ENCODE results near the gene ZNF783. TPM values are rescaled to one million over a fixed set of nuclear protein-coding genes. Genes with fewer than 3 reads are reported as not detected.
"Not testable (repeated sequence)": the region's sequence is repeated elsewhere in the genome, so short reads cannot be mapped to it uniquely, and the experiment has no call there.

Gene ZNF783
- polyA plus RNA-seq (ENCODE audit: insufficient read length in 10 of 10), result 10 to 100 TPM in 8 of 10 donors, 1 to 10 TPM in 2; 7.9 to 16.0 (median 11.5) TPM
- long read RNA-seq, donor 1, full-length matches to known transcripts, result 1 of 1 reads
- long read RNA-seq, donor 1, partial matches to known transcripts, result 0 of 1 reads
- long read RNA-seq, donor 1, other reads (novel, unspliced or antisense), result 0 of 1 reads
- long read RNA-seq, donor 2, result 0 reads
- long read RNA-seq, donor 3, result 0 reads
- long read RNA-seq, donor 4, full-length matches to known transcripts, result 1 of 1 reads
- long read RNA-seq, donor 4, partial matches to known transcripts, result 0 of 1 reads
- long read RNA-seq, donor 4, other reads (novel, unspliced or antisense), result 0 of 1 reads
- long read RNA-seq, donor 5, result 0 reads
- long read RNA-seq, donor 6, result 0 reads
- long read RNA-seq, donor 7, result 0 reads
- long read RNA-seq, donor 8, result 0 reads
- long read RNA-seq, donor 9, full-length matches to known transcripts, result 1 of 1 reads
- long read RNA-seq, donor 9, partial matches to known transcripts, result 0 of 1 reads
- long read RNA-seq, donor 9, other reads (novel, unspliced or antisense), result 0 of 1 reads

- peak; percentile 86 to 96 (median 94) for DNase-seq
Measured at GRCh38 chr7:149261829-149262617, at the start of gene ZNF783. Gene ZNF783 (plus strand): TSS chr7:149262196. CDS start chr7:149262334, 138 bp downstream.

- no peak for DNase-seq
Measured at GRCh38 chr7:149214020-149214720, 47.8 kb upstream of the ZNF783 start.

- no peak for DNase-seq
Measured at GRCh38 chr7:149216402-149216801, 45.6 kb upstream of the ZNF783 start.

GRCh38 chr7:149217570-149217969 lies 44.4 kb upstream of the ZNF783 start:
- no peak for DNase-seq

GRCh38 chr7:149218469-149219420 lies 43.3 kb upstream of the ZNF783 start:
- no peak for DNase-seq

- no peak for DNase-seq
Measured at GRCh38 chr7:149220534-149220933, 41.5 kb upstream of the ZNF783 start.

GRCh38 chr7:149223176-149223575 lies 38.8 kb upstream of the ZNF783 start:
- no peak for DNase-seq

GRCh38 chr7:149223761-149224160 lies 38.2 kb upstream of the ZNF783 start:
- no peak for DNase-seq

- no peak for DNase-seq
Measured at GRCh38 chr7:149224352-149224751, 37.6 kb upstream of the ZNF783 start.

- DNase-seq, result no peak
Measured at GRCh38 chr7:149225106-149225505, 36.9 kb upstream of the ZNF783 start.

GRCh38 chr7:149225656-149226055 lies 36.3 kb upstream of the ZNF783 start:
- no peak for DNase-seq

- not testable (repeated sequence) for DNase-seq
Measured at GRCh38 chr7:149226366-149226765, 35.6 kb upstream of the ZNF783 start.

- DNase-seq, result no peak
Measured at GRCh38 chr7:149226840-149227494, 35.0 kb upstream of the ZNF783 start.

- no peak for DNase-seq
Measured at GRCh38 chr7:149228831-149229471, 33.0 kb upstream of the ZNF783 start.

GRCh38 chr7:149229526-149229925 lies 32.5 kb upstream of the ZNF783 start:
- DNase-seq, result no peak

- no peak for DNase-seq
Measured at GRCh38 chr7:149232362-149232761, 29.6 kb upstream of the ZNF783 start.

- DNase-seq, result peak in 1 of 3 donors; percentile 84
Measured at GRCh38 chr7:149233655-149234204, 28.3 kb upstream of the ZNF783 start.

- DNase-seq, result no peak
Measured at GRCh38 chr7:149237502-149237901, 24.5 kb upstream of the ZNF783 start.

- DNase-seq, result no peak
Measured at GRCh38 chr7:149238051-149238450, 23.9 kb upstream of the ZNF783 start.

Measured in muscle of back (tissue), 13 donors.